Panc1 (cell line): ENCODE results near the gene C2CD3. TPM values are rescaled to one million over a fixed set of nuclear protein-coding genes. Genes with fewer than 3 reads are reported as not detected.

ENCODE experiments used
- ATAC-seq: fragments of 200-7000 bp; cut with Tn5 transposase; 2 replicates; pipeline ENCODE4 v1.9.1; 2020; ENCODE audit warnings: mild to moderate bottlenecking, moderate library complexity
- BruUV-seq: library from RNA; stranded (reverse); fragments of 400-500 nt; replicated peaks from 2 replicates; lab custom pipeline; 2021; lab: Mats Ljungman, UMichigan
- CTCF ChIA-PET: fragments of 300-600 bp; sonication (Branson Sonifier 250); formaldehyde crosslinking; loops from one replicate; lab custom pipeline; 2022; ENCODE audit warnings: antibody characterized with exemption; lab: Charles Lee
- POLR2A ChIA-PET: fragments of 300-600 bp; sonication (Branson Sonifier 250); formaldehyde crosslinking; loops from one replicate; lab custom pipeline; 2022; ENCODE audit warnings: antibody characterized with exemption; lab: Charles Lee
- DNase-seq: peaks from one replicate; pipeline ENCODE4 v3.0.0-alpha.2; 2010; ENCODE audit warnings: low read depth, low spot score
- H3K27ac ChIP-seq: 2 replicates; pipeline ENCODE4 v1.5.1; 2011; ENCODE audit warnings: mild to moderate bottlenecking, low read length, inconsistent platforms
- H3K27me3 ChIP-seq: fragments of 200-500 bp; sonication (Bioruptor generic); 2 replicates; pipeline ENCODE4 v1.6.0; 2014; ENCODE audit warnings: low read length, inconsistent platforms; ENCODE audit not compliant: control insufficient read depth, insufficient read depth
- H3K36me3 ChIP-seq: fragments of 200-500 bp; sonication (Bioruptor generic); 2 replicates; pipeline ENCODE4 v1.5.1; 2014; ENCODE audit warnings: inconsistent platforms, mild to moderate bottlenecking, low read length, moderate library complexity; ENCODE audit not compliant: control insufficient read depth, insufficient read depth
- H3K4me1 ChIP-seq: 2 replicates; pipeline ENCODE4 v1.5.1; 2011; ENCODE audit warnings: inconsistent platforms, mild to moderate bottlenecking, low read length, moderate library complexity; ENCODE audit not compliant: control insufficient read depth, insufficient read depth
- H3K4me3 ChIP-seq, 2 experiments: 2 replicates each; pipeline ENCODE4 v1.5.1; 2011 to 2012; ENCODE audit warnings: low read depth in 2 of 2, low read length in 2 of 2, mild to moderate bottlenecking in 2 of 2, inconsistent platforms in 1 of 2, moderate library complexity in 1 of 2
- H3K9me3 ChIP-seq: fragments of 200-500 bp; sonication (Bioruptor generic); 2 replicates; pipeline ENCODE4 v1.5.1; 2014; ENCODE audit warnings: low read depth, mild to moderate bottlenecking, inconsistent platforms, low read length, moderate library complexity; ENCODE audit not compliant: control insufficient read depth, insufficient read depth
- CTCF ChIP-seq: fragments of 450-650 bp; IDR thresholded peaks from 2 replicates; pipeline ENCODE4 v1.5.1; 2017; ENCODE audit warnings: mild to moderate bottlenecking
- POLR2AphosphoS5 ChIP-seq: IDR thresholded peaks from 2 replicates; pipeline ENCODE4 v1.6.1; 2012; ENCODE audit warnings: mild to moderate bottlenecking, low read depth, low read length, moderate library complexity
- REST ChIP-seq, 2 experiments: IDR thresholded peaks; 2 replicates each; pipeline ENCODE4 v1.6.1; 2011 to 2012; ENCODE audit warnings: low read depth in 2 of 2, control low read depth in 1 of 2, low read length in 1 of 2, mild to moderate bottlenecking in 1 of 2, moderate library complexity in 1 of 2; ENCODE audit not compliant: insufficient read depth in 1 of 2
- SIN3A ChIP-seq: IDR thresholded peaks from 2 replicates; pipeline ENCODE4 v1.6.1; 2012; ENCODE audit warnings: low read depth, mild to moderate bottlenecking, low read length, moderate library complexity, borderline replicate concordance; ENCODE audit not compliant: insufficient read depth
- TCF7L2 ChIP-seq: IDR thresholded peaks from 2 replicates; pipeline ENCODE4 v1.6.1; 2011; ENCODE audit warnings: mild to moderate bottlenecking, low read depth, low read length, inconsistent platforms
- in situ Hi-C: cut with HindIII; loops from 2 replicates; pipeline ENCODE4 v1.10.0; 2016; ENCODE audit warnings: low sequenced_read_pairs, low pct_unique_long_range_greater_than_20kb
- intact Hi-C: fragments of 100-400 bp; cut with micrococcal nuclease; formaldehyde crosslinking; loops from one replicate; pipeline ENCODE4 v1.10.0; 2022; ENCODE audit not compliant: unreplicated experiment
- total RNA-seq: library from RNA; stranded (reverse); gene quantifications from one replicate; pipeline ENCODE4 v1.2.1, GENCODE V29; 2021; ENCODE audit not compliant: unreplicated experiment

C2CD3 gene
- total RNA-seq, 1 experiment from 2014 or later: 51.8 TPM

GRCh38 chr11:74157169-74157568, 13.6 kb downstream of the C2CD3 start:
- no TSS peak for BruUV-seq
- Histone ChIP-seq H3K4me1 (peaks cover 6% of the 10 kb centered on the region), H3K4me3 (no peak overlapping the region), H3K9me3 (peaks cover 3% of the 10 kb centered on the region; the same call in 1 of the 2 replicates), H3K36me3 (peaks cover 4% of the 10 kb centered on the region; the same call in 1 of the 2 replicates), H3K27ac (no peak overlapping the region), H3K27me3 (no peaks in the 10 kb centered on the region)
- TF ChIP-seq REST (IDR thresholded peaks at IDR 0.05; ENCODE audit: insufficient read depth in 1 of 2, low read depth in 2 of 2, low read length in 1 of 2): no peak
- no peak for TF ChIP-seq POLR2AphosphoS5
- no peak for TF ChIP-seq TCF7L2
- TF ChIP-seq CTCF: no peak
- TF ChIP-seq SIN3A: no peak
- in situ Hi-C loops (no loop called here), intact Hi-C loops (no loop called here)
- DNase-seq (no peak), ATAC-seq (no peak)
- CTCF ChIA-PET: no interaction called here
- POLR2A ChIA-PET: no interaction called here

- DNase-seq (no peak), ATAC-seq (no peak)
- H3K4me1 ChIP-seq: peaks cover 6% of the 10 kb centered on the region
- no peaks in the 10 kb centered on the region for H3K27me3 ChIP-seq
- in situ Hi-C loops: no loop called here
- intact Hi-C loops: no loop called here
- H3K9me3 ChIP-seq: peaks cover 3% of the 10 kb centered on the region; the same call in 1 of the 2 replicates
- no peaks in the 10 kb centered on the region; the same call in 1 of the 2 replicates for H3K36me3 ChIP-seq
- TF ChIP-seq TCF7L2: no peak
- no peak for TF ChIP-seq SIN3A
- no peak for TF ChIP-seq REST (IDR thresholded peaks at IDR 0.05; ENCODE audit: insufficient read depth in 1 of 2, low read depth in 2 of 2, low read length in 1 of 2)
- TF ChIP-seq POLR2AphosphoS5: no peak
- TF ChIP-seq CTCF: no peak
- BruUV-seq: no TSS peak
- ChIA-PET CTCF (no interaction called here), POLR2A (interaction anchor here (0.9 kb wide), 1 partner anchor 9 kb away, joined by 5 read pairs; no protein-coding TSS in a partner anchor)
- no peak overlapping the region for H3K4me3 ChIP-seq
- no peak overlapping the region for H3K27ac ChIP-seq
Observed at GRCh38 chr11:74154620-74155281, 16.1 kb downstream of the C2CD3 start.
